HepG2 (cell line): ENCODE measurements around the gene PITRM1.

Experiments used
- ATF4 ChIP-seq, 2 experiments: fragments of 450-650 bp in 1 of 2; sonication (generic) in 1 of 2; formaldehyde crosslinking; IDR thresholded peaks; 2 replicates each; pipeline versions ENCODE4 v1.5.0 to v1.8.0; 2020 to 2022; ENCODE audit warnings: mild to moderate bottlenecking in 1 of 2, missing genetic modification reagents in 1 of 2
- ATM ChIP-seq: fragments of 450-650 bp; IDR thresholded peaks from 2 replicates; pipeline ENCODE4 v1.7.1; 2017; ENCODE audit warnings: mild to moderate bottlenecking, borderline replicate concordance
- NONO ChIP-seq, 2 experiments: fragments of 450-650 bp in 1 of 2; sonication (generic) in 1 of 2; formaldehyde crosslinking in 1 of 2; IDR thresholded peaks in 1 of 2; conservative IDR thresholded peaks in 1 of 2; 2 replicates each; pipeline versions ENCODE4 v1.6.1 to v1.8.0; 2017 to 2022; ENCODE audit warnings: mild to moderate bottlenecking in 1 of 2, missing genetic modification reagents in 1 of 2, moderate library complexity in 1 of 2
- RFX3 ChIP-seq: IDR thresholded peaks from 2 replicates; pipeline ENCODE4 v1.6.1; 2016; ENCODE audit warnings: missing biosample characterization, missing genetic modification reagents
- THYN1 ChIP-seq: sonication (generic); formaldehyde crosslinking; IDR thresholded peaks from 2 replicates; pipeline ENCODE4 v1.8.1; 2023; ENCODE audit warnings: low read depth, mild to moderate bottlenecking, moderate library complexity, missing genetic modification reagents, borderline replicate concordance

- TF ChIP-seq ATM (no peak), THYN1 (CRISPR knock-in tag) (no peak), RFX3 (CRISPR knock-in tag) (no peak), ATF4 (CRISPR knock-in tag; IDR thresholded peaks at IDR 0.05) (no peak), NONO (IDR thresholded peaks at IDR 0.05) (no peak), NONO (CRISPR knock-in tag; conservative IDR thresholded peaks at IDR 0.05) (no peak)
Measured at GRCh38 chr10:3128379-3129130, 44.0 kb downstream of the PITRM1 start.
